HEK293 (cell line): ENCODE results near the gene ZNF646.

Source experiments
- HOXA7 ChIP-seq: sonication (generic); formaldehyde crosslinking; IDR thresholded peaks from 2 replicates; pipeline ENCODE4 v1.8.1; 2022; ENCODE audit warnings: missing genetic modification reagents, borderline replicate concordance
- HOXD13 ChIP-seq: sonication (generic); formaldehyde crosslinking; IDR thresholded peaks from 2 replicates; pipeline ENCODE4 v1.8.0; 2022; ENCODE audit warnings: missing genetic modification reagents, borderline replicate concordance
- KLF9 ChIP-seq: fragments of 450-650 bp; formaldehyde crosslinking; IDR thresholded peaks from 2 replicates; pipeline ENCODE4 v1.5.1; 2016; ENCODE audit warnings: missing biosample characterization, missing genetic modification characterization, low read depth
- RBAK ChIP-seq: fragments of 450-650 bp; formaldehyde crosslinking; IDR thresholded peaks from 2 replicates; pipeline ENCODE4 v1.5.1; 2016; ENCODE audit warnings: missing biosample characterization, missing genetic modification characterization
- REPIN1 ChIP-seq: fragments of 450-650 bp; formaldehyde crosslinking; IDR thresholded peaks from 2 replicates; pipeline ENCODE4 v1.5.1; 2017; ENCODE audit warnings: missing biosample characterization, missing genetic modification characterization, low read depth
- ZBTB17 ChIP-seq: fragments of 450-650 bp; formaldehyde crosslinking; IDR thresholded peaks from 2 replicates; pipeline ENCODE4 v1.5.1; 2016; ENCODE audit warnings: missing biosample characterization, missing genetic modification characterization
- ZBTB6 ChIP-seq: fragments of 450-650 bp; formaldehyde crosslinking; IDR thresholded peaks from 2 replicates; pipeline ENCODE4 v1.5.1; 2017; ENCODE audit warnings: missing biosample characterization, missing genetic modification characterization
- ZFP69B ChIP-seq: fragments of 450-650 bp; formaldehyde crosslinking; IDR thresholded peaks from 2 replicates; pipeline ENCODE4 v1.5.1; 2016; ENCODE audit warnings: missing biosample characterization, missing genetic modification characterization
- ZNF114 ChIP-seq: fragments of 450-650 bp; formaldehyde crosslinking; IDR thresholded peaks from 2 replicates; pipeline ENCODE4 v1.5.0; 2017; ENCODE audit warnings: missing biosample characterization, missing genetic modification characterization
- ZNF133 ChIP-seq: fragments of 450-650 bp; formaldehyde crosslinking; IDR thresholded peaks from 2 replicates; pipeline ENCODE4 v1.5.1; 2016; ENCODE audit warnings: missing biosample characterization, missing genetic modification characterization
- ZNF157 ChIP-seq: fragments of 450-650 bp; formaldehyde crosslinking; IDR thresholded peaks from 2 replicates; pipeline ENCODE4 v1.5.1; 2016; ENCODE audit warnings: missing biosample characterization, missing genetic modification characterization
- ZNF18 ChIP-seq: fragments of 450-650 bp; formaldehyde crosslinking; IDR thresholded peaks from 2 replicates; pipeline ENCODE4 v1.5.1; 2016; ENCODE audit warnings: missing biosample characterization, missing genetic modification characterization
- ZNF292 ChIP-seq: fragments of 450-650 bp; formaldehyde crosslinking; IDR thresholded peaks from 2 replicates; pipeline ENCODE4 v1.5.1; 2016; ENCODE audit warnings: low read depth, missing biosample characterization, missing genetic modification characterization, borderline replicate concordance
- ZNF335 ChIP-seq: fragments of 450-650 bp; formaldehyde crosslinking; conservative IDR thresholded peaks from 2 replicates; pipeline ENCODE4 v1.5.1; 2016; ENCODE audit warnings: missing biosample characterization, missing genetic modification characterization
- ZNF350 ChIP-seq: fragments of 450-650 bp; formaldehyde crosslinking; IDR thresholded peaks from 2 replicates; pipeline ENCODE4 v1.5.0; 2017; ENCODE audit warnings: missing biosample characterization, mild to moderate bottlenecking, missing genetic modification characterization
- ZNF37A ChIP-seq: fragments of 450-650 bp; IDR thresholded peaks from 2 replicates; pipeline ENCODE4 v1.5.1; 2018; ENCODE audit warnings: missing biosample characterization, missing genetic modification characterization
- ZNF398 ChIP-seq: fragments of 450-650 bp; formaldehyde crosslinking; IDR thresholded peaks from 2 replicates; pipeline ENCODE4 v1.5.1; 2017; ENCODE audit warnings: missing biosample characterization, missing genetic modification characterization
- ZNF426 ChIP-seq: fragments of 450-650 bp; formaldehyde crosslinking; IDR thresholded peaks from 2 replicates; pipeline ENCODE4 v1.5.1; 2017; ENCODE audit warnings: missing biosample characterization, missing genetic modification characterization, mild to moderate bottlenecking, inconsistent platforms, moderate library complexity
- ZNF488 ChIP-seq: fragments of 450-650 bp; formaldehyde crosslinking; IDR thresholded peaks from 2 replicates; pipeline ENCODE4 v1.5.1; 2016; ENCODE audit warnings: missing biosample characterization, missing genetic modification characterization
- ZNF510 ChIP-seq: fragments of 450-650 bp; formaldehyde crosslinking; IDR thresholded peaks from 2 replicates; pipeline ENCODE4 v1.5.1; 2018; ENCODE audit warnings: mild to moderate bottlenecking, missing genetic modification characterization, missing biosample characterization; ENCODE audit not compliant: insufficient replicate concordance
- ZNF521 ChIP-seq: fragments of 450-650 bp; formaldehyde crosslinking; IDR thresholded peaks from 2 replicates; pipeline ENCODE4 v1.5.1; 2017; ENCODE audit warnings: missing biosample characterization, mild to moderate bottlenecking, missing genetic modification characterization
- ZNF544 ChIP-seq: fragments of 450-650 bp; formaldehyde crosslinking; IDR thresholded peaks from 2 replicates; pipeline ENCODE4 v1.5.0; 2017; ENCODE audit warnings: missing biosample characterization, missing genetic modification characterization
- ZNF548 ChIP-seq: fragments of 450-650 bp; formaldehyde crosslinking; IDR thresholded peaks from 2 replicates; pipeline ENCODE4 v1.5.1; 2016; ENCODE audit warnings: missing biosample characterization, missing genetic modification characterization
- ZNF626 ChIP-seq: fragments of 450-650 bp; sonication (Bioruptor Pico); formaldehyde crosslinking; IDR thresholded peaks from 2 replicates; pipeline ENCODE4 v1.5.1; 2018; ENCODE audit warnings: missing biosample characterization, missing genetic modification characterization, inconsistent platforms
- ZNF639 ChIP-seq: fragments of 450-650 bp; formaldehyde crosslinking; IDR thresholded peaks from 2 replicates; pipeline ENCODE4 v1.5.1; 2016; ENCODE audit warnings: missing biosample characterization, missing genetic modification characterization
- ZNF768 ChIP-seq: fragments of 450-650 bp; formaldehyde crosslinking; IDR thresholded peaks from 2 replicates; pipeline ENCODE4 v1.5.1; 2018; ENCODE audit warnings: missing biosample characterization, mild to moderate bottlenecking, missing genetic modification characterization
- ZNF776 ChIP-seq: fragments of 450-650 bp; formaldehyde crosslinking; IDR thresholded peaks from 2 replicates; pipeline ENCODE4 v1.5.0; 2017; ENCODE audit warnings: missing biosample characterization, missing genetic modification characterization, borderline replicate concordance
- ZNF785 ChIP-seq: fragments of 450-650 bp; formaldehyde crosslinking; IDR thresholded peaks from 2 replicates; pipeline ENCODE4 v1.5.1; 2016; ENCODE audit warnings: missing biosample characterization, missing genetic modification characterization
- ZNF791 ChIP-seq: fragments of 450-650 bp; formaldehyde crosslinking; IDR thresholded peaks from 2 replicates; pipeline ENCODE4 v1.5.1; 2016; ENCODE audit warnings: missing biosample characterization, missing genetic modification characterization
- ZSCAN4 ChIP-seq: fragments of 450-650 bp; formaldehyde crosslinking; IDR thresholded peaks from 2 replicates; pipeline ENCODE4 v1.5.1; 2017; ENCODE audit warnings: missing biosample characterization, missing genetic modification characterization

Gene ZNF646

GRCh38 chr16:31073970-31074813 is at the start of gene ZNF646, which contains the start of gene ZNF668 (continued):
- TF ChIP-seq ZBTB6 (tag by site-specific recombination) (peak; percentile 85), ZNF776 (tag by site-specific recombination) (no peak), ZNF548 (tag by site-specific recombination) (no peak), ZNF768 (tag by site-specific recombination) (no peak), ZNF133 (no peak), ZFP69B (tag by site-specific recombination) (peak; percentile 70), ZNF292 (tag by site-specific recombination) (no peak), ZNF791 (tag by site-specific recombination) (no peak), ZNF426 (no peak), ZNF37A (no peak), ZNF335 (tag by site-specific recombination) (peak; percentile 98), ZNF521 (no peak), HOXA7 (CRISPR knock-in tag) (no peak), KLF9 (tag by site-specific recombination) (peak; percentile 87), ZNF785 (no peak; the same call in 1 of the 2 replicates), ZNF510 (tag by site-specific recombination) (no peak), ZSCAN4 (tag by site-specific recombination) (no peak), ZNF626 (no peak), HOXD13 (CRISPR knock-in tag) (no peak), ZNF350 (no peak), ZNF157 (tag by site-specific recombination) (no peak), RBAK (no peak), ZNF18 (no peak), ZNF488 (tag by site-specific recombination) (no peak), REPIN1 (no peak; the same call in 1 of the 2 replicates), ZBTB17 (peak; percentile 91), ZNF114 (no peak), ZNF639 (tag by site-specific recombination) (peak; percentile 86), ZNF544 (no peak), ZNF398 (tag by site-specific recombination) (peak; percentile 68)
